LNCaP clone FGC (cell line): ENCODE results near the gene PPP2R2D.

Source experiments
- DNase-seq: peaks from one replicate; pipeline ENCODE4 v3.0.0-alpha.2; 2011; ENCODE audit warnings: low read depth
- H3K4me3 ChIP-seq: 2 replicates; pipeline ENCODE4 v1.5.1; 2011; ENCODE audit warnings: mild to moderate bottlenecking, low read depth, low read length, control low read depth
- TF ChIP-seq, protein P1 (sequence below): IDR thresholded peaks from 2 replicates; pipeline ENCODE4 v1.5.1; 2012; ENCODE audit warnings: mild to moderate bottlenecking; ENCODE audit not compliant: control insufficient read depth, insufficient read depth; ENCODE audit errors: extremely low read depth

The PPP2R2D gene

GRCh38 chr10:131860311-131860710 is 40.5 kb upstream of the PPP2R2D start:
- TF ChIP-seq, protein P1, sequence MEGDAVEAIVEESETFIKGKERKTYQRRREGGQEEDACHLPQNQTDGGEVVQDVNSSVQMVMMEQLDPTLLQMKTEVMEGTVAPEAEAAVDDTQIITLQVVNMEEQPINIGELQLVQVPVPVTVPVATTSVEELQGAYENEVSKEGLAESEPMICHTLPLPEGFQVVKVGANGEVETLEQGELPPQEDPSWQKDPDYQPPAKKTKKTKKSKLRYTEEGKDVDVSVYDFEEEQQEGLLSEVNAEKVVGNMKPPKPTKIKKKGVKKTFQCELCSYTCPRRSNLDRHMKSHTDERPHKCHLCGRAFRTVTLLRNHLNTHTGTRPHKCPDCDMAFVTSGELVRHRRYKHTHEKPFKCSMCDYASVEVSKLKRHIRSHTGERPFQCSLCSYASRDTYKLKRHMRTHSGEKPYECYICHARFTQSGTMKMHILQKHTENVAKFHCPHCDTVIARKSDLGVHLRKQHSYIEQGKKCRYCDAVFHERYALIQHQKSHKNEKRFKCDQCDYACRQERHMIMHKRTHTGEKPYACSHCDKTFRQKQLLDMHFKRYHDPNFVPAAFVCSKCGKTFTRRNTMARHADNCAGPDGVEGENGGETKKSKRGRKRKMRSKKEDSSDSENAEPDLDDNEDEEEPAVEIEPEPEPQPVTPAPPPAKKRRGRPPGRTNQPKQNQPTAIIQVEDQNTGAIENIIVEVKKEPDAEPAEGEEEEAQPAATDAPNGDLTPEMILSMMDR, result no peak
- no peak for DNase-seq
- H3K4me3 ChIP-seq, result no peak overlapping the region

DNA sequence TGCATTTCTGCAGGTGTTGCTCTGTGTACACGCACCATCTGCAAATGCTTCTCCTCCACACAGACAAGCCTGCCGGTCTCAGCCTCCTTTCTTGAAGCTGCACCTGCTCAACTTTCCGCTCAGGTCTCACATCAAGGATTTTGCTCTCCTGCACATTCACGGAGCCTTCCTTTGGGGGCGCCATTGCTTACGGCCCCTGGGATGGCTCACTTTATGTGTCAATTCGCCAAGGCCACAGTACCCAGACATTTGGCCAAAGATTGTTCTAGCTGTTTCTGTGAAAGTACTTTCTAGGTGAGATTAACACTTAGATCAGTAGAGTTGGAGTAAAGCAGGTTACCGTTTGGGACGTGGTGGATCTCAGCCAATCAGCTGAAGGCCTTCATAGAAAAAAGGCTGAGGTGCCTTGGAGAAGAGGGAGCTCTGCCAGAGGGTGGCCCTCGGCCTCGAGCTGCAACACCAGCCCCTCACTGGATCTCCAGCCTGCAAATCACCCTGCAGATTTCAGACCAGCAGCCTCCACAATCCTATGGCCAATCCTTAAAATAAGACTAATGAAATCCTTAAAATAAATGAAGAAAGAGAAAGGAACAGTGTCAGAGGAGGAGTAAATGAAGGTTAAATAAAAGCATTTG is 39.9 kb upstream of the PPP2R2D start:
- TF ChIP-seq, protein P1, result no peak
- DNase-seq, result no peak
- no peak overlapping the region for H3K4me3 ChIP-seq

- no peak overlapping the region for H3K4me3 ChIP-seq
- TF ChIP-seq, protein P1, result no peak
- no peak for DNase-seq
These were observed 38.3 kb upstream of the PPP2R2D start for GRCh38 chr10:131862548-131862947.

DNA sequence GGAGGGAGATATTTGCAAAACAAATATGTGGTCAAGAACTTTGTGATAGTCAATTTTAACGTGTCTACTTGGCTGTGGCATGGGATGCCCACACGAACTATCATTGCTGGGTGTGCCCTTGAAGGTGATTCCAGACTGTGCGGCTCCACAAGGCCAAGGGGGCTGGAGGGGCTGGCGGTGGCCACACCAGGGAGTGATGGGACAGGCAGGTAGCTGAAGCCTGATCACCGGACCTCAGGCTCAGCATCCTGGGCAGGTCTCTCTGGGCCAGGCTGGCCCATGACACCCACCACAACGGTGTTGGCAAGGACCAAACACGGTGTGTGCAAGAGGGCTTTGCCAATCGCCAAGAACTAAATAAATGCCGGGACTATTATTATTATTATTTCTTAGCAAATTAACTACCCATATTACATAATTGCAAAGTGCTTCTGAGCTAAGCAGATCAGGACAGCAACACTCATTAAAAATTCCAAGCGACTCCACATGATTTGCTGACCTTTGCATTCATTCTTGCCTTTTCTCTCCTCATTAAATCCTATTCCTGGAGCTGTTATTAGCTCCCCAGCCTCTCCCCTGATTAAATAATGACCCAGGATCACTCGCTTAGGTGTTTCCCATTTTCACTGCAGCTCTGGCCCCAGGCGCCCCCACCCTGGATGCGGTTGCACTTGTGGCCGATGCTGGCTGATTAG is 35.4 kb upstream of the PPP2R2D start:
- no peak for DNase-seq
- H3K4me3 ChIP-seq, result no peak overlapping the region
- TF ChIP-seq, protein P1, result no peak

- H3K4me3 ChIP-seq, result no peak overlapping the region
- DNase-seq, result no peak
- TF ChIP-seq, protein P1, result no peak
These were observed 34.1 kb upstream of the PPP2R2D start for GRCh38 chr10:131866673-131867072.

GRCh38 chr10:131868436-131868835 is 32.4 kb upstream of the PPP2R2D start:
- DNase-seq, result no peak
- TF ChIP-seq, protein P1, result no peak
- no peak overlapping the region for H3K4me3 ChIP-seq
